HL-60 (cell line): ENCODE results near the gene CEP72.

ENCODE experiments used
- CTCF ChIP-seq: IDR thresholded peaks from one replicate; pipeline ENCODE4 v1.5.1; 2011; ENCODE audit warnings: low read length, control low read depth, inconsistent platforms; ENCODE audit not compliant: insufficient read depth
- GABPA ChIP-seq: IDR thresholded peaks from 2 replicates; pipeline ENCODE4 v1.6.1; 2012; ENCODE audit warnings: low read depth
- POLR2AphosphoS5 ChIP-seq: IDR thresholded peaks from 2 replicates; pipeline ENCODE4 v1.6.1; 2012; ENCODE audit warnings: low read depth
- REST ChIP-seq: IDR thresholded peaks from 2 replicates; pipeline ENCODE4 v1.6.1; 2012; ENCODE audit warnings: low read depth; ENCODE audit not compliant: insufficient replicate concordance

GRCh38 chr5:647727-648126 is 35.6 kb downstream of the CEP72 start:
- TF ChIP-seq CTCF (no peak), POLR2AphosphoS5 (no peak), REST (no peak), GABPA (no peak)
